HG03460 (cell line): ENCODE measurements around the gene PFDN6.

ENCODE experiments used
- ATAC-seq: cut with Tn5 transposase; IDR thresholded peaks from one replicate; pipeline ENCODE4 v1.9.1; 2021; ENCODE audit not compliant: unreplicated experiment

Gene PFDN6

DNA sequence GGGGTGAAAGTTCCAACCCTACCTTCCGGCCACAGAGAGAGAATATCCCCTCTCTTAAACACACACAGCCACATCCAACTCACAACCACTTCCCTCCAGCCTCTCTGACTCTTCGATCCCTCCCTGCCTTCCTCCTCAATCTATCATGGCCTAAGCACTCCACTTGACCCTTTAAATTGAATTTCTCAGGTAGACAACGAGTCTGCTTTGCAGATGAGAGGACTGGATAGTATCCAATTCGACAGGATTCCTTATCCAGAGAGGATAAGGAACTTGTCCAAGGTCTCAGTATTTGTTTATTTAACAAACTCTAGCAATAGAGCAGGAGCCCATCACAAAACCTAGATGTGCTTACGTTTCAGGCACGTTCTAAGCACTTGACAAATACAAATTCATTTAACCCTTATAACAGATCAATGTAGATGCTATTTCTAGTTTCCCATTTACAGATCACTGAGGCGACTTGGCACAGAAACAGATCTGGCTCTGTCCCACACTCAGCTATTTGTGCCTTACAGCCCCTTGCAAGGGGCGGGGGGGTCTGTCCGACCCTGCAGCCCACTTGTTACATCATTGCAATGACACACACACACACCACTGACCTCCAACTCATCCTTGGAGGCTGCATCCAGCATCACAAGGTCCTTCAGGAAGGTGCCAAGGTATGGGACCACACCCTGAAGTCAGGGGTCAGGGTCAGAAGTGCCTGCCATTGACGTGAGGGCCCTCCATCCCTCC is 4.9 kb downstream of the PFDN6 start:
- ATAC-seq, result no peak

DNA sequence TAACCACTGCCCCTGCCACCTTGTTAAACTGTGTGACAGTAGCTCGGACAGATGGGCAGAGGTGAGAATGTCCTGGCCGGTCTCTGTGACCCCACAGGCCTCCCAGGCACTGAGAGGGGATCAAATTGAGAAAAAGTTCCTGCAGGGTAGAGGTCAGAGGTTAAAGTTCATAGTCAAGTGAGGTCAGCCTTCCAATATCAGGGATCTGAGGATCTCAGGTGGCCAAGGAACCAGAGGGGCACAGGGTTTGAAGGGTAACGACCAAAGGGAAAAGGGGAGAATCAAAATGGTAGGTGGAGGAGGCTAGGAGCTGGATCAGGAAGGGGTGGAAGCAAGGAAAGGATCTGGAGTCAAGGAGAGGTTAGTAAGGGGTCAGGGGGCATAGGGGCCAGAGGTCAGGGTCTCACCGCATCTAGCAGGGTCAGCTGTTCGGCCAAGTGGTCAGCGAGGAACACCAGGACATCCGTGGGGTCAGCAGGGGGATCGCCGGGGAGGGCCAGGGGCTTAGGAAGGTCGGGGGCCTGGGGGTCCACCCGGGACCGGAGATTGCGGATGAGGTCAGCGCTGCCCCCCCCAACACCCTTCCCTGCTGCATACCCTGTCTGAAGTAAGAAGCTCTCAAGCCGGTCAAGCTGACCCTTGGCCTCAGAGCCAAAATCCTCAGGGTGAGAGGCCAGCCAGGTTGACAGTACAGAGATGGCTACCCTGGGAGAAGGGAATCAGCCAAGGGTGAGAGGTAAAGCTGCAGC is 6.4 kb downstream of the PFDN6 start:
- ATAC-seq, result no peak

DNA sequence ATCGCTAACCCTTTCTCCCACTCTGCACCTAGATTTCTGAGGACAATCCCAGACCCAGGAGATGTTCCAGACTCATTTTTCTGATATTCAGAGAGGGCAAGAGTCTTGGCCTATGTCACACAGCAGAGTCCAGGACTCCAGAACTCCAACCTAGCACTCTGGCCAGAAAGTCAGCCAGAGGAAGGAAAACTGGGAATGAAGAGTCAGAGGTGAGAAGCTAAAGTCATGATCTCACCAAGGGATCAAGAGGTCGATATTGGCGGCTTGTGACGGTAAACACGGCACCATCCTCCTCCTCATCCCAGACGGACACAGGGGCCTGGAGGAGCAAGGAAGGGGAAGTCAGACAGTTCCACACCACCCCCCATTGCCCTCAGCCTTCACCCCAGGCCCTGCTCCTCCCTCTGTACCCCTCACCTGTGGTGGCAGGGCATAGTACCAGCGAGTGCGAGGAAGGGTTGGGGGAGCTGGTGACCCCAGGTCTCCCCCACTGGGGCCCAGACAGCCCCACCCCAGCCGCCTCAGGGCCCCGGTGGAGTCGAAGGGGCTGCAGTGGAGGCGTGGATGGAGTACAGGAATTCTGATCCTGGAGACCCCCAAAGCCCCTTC is 7.5 kb downstream of the PFDN6 start:
- ATAC-seq, result no peak

DNA sequence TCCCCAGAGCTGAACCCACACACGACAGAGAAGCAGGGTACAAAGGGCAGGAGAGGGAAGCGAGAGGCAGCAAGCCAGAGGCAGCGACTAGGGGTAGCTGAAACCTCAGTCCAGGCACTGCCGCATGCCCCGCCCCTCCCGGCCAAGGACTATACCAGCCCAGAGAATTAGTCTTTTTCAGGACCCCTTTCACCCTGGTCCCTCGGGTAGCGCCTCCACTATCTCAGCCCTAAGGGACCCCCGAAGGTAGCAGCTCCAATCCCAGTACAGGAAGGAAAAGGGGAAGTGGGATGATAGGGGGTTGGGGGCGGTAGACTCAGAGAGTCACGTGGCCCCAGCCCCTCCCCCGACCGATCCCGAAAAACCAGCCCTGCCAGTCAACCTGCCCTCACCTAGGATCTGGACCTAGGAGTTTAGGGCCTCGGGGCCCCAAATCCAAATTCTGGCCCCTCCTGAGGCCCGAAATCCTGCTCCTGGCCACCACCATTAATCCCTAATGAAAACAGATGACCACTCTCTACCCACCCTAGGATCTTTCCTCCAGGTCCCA is 8.1 kb downstream of the PFDN6 start:
- ATAC-seq, result no peak

DNA sequence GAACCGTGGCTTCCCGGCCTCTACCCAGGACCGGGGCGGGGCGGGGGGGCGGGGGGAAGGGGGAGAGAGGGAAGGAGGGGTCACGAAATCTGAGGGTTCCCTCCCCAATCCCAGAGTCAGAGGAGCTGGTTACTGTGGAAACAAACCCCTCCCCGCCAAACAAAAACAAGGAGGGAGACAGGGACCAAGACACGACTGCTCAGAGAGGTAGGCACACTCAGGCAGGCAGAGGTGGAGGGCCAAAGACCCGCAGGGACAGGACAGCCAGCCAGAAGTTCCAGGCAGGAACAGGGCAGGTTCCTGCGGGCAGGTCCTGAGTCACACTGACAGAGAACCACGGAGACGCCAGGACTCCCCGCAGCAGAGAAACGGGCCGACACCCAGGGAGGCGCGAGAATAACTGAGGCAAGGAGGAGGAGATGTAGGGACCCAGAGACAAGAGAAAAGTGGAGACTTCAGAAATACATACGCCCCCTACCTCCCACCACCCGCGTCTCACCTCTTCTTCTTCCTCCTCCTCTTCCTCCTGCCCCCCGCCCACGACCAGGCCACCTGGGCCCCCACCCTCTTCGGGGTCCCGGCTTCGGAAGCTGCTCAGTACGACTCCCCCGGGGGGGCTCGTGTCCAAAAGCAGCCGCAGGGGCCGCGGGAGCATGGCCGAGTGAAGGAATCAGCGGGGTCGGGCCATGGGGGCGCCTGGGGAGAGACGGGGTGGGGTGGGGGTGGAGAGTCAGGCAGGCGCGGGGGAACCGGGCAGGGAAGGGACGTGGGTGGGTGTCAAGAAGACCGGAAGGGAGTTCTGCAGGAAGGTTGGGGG is 8.8 kb downstream of the PFDN6 start:
- ATAC-seq, result no peak

DNA sequence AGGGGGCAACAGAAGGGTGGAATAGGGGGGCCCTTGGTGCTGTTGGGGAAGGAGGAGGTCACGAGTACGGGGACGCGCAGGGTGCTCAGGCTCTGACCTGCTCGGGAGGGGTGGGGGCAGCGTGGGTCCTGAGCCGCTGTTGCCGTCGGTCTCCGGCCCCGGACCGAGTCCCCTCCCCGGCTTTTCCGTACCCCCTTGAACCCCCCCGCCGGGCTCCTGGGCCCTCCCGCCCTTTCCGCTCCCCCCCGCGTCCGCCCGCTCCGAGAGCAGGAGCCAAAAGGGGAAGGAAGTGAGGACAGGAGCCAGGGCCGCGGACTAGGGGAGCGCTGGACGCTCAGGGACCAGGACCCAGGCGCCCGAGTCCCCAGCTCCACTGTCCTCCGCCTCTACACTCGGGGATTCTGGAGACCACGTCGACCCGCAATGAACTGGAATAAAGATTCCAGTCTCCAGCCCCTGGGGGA is 9.4 kb downstream of the PFDN6 start, which contains the start of gene RGL2:
Gene RGL2 (minus strand): TSS at position 170 of the 464 bp plus-strand sequence. CDS start 332 bp downstream, outside the sequence.
- peak; percentile 30 for ATAC-seq

DNA sequence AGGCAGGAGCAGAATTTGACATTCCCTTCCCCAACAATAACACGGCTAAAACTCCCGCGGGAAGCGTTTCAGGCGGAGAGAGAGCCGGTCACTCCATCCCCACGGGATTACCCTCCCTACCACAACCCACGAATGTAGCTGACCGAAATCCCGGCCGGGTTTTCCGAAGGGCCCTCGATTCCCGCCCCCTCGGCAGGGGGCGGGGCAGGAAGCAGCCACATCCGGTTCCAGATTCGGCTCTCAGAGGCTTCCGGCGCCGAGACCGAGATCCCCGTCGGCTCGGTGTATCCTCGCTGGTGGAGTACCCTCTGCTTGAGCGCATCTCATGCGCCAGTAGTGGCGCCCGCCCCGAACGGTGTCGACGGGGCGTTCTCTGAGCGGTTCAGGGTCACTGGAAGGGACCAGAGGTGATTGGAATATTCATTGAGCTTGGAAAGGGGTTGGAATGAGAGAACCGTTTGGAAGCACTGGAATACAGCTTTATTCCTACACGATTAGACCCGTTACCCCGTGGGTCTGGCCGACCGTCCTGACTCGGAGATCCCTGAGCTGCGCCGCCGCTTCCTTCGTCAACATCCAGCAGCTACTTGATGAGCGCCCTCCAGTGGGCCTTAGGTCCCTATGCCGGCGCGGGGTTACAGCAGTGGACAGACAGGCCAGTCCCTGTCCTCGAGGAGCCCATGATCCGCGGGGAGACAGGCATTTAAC is 10.0 kb downstream of the PFDN6 start:
- peak; percentile 65 for ATAC-seq

DNA sequence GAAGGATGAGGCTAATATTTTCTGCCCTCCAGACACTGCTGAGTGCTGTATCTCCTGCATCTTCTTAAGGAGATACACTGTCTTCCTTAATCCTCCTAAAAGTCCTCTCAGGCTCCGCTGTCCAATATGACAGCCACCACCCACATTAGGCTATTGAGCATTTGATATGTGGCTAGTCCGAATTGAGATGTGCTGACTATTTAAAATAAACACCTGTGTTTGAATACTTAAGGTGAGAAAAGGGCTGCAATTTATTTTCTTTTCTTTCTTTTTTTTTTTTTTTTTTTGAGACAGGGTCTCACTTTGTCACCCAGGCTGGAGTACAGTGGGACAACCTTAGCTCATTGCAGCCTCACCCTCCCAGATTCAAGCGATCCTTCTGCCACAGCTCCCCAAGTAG is 12.5 kb downstream of the PFDN6 start:
- no peak for ATAC-seq

DNA sequence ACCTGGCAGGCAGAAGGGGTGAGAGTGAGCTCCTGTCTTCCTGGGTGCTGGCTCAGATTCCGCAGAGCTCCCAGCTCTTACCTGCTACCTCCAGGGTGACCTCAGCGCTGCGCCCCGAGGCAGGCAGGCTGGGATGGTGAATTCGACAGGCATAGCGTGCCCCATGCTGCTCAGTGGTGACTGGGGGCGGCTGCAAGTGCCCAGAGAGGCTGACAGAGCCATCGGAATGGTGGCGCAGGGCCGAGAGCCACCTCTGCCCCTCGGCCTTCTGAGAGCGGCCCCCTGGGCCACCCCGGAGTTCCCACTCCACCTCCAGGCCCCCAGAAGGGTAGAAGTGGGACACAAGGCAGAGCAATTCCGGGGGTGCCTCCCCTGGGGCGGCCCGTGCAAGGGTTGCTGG is 14.8 kb downstream of the PFDN6 start:
- ATAC-seq, result no peak

DNA sequence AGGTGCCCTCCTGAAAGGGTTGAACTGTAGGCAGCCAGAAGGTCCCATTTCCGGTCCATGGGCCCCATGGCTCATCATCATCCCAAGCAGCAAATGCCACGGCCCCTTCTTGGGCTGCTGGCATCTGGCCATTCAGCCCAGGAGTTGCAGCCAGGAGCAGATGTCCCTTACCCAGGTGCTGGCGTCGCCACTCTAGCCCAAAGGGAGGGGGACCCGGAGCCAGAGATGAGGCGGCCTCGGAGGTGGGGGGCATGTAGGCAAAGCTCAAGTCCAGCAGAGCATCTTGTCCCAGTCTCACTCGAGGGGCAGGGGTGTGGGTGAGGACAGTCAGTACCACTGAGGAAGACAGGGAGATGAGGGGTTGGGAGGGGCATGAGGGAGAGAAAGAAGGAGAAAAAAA is 15.7 kb downstream of the PFDN6 start:
- ATAC-seq, result no peak

DNA sequence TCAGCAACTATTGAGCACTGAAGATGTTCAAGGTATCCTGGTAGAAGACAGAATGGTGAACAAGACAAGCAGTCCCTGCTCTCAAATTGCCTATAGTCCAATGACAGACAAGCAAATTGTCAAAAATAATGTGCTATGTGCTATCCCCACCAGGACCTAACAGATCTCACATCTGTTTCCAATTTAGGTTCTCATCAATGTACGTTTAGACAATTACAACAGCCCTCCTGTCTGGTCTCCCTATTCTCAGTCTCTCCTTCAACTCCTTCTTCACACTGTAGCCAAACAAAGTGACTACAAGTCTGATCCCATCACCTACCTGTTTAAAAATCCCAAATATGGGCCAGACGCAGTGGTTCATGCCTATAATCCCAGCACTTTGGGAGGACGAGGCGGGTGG is 17.0 kb downstream of the PFDN6 start:
- no peak for ATAC-seq

DNA sequence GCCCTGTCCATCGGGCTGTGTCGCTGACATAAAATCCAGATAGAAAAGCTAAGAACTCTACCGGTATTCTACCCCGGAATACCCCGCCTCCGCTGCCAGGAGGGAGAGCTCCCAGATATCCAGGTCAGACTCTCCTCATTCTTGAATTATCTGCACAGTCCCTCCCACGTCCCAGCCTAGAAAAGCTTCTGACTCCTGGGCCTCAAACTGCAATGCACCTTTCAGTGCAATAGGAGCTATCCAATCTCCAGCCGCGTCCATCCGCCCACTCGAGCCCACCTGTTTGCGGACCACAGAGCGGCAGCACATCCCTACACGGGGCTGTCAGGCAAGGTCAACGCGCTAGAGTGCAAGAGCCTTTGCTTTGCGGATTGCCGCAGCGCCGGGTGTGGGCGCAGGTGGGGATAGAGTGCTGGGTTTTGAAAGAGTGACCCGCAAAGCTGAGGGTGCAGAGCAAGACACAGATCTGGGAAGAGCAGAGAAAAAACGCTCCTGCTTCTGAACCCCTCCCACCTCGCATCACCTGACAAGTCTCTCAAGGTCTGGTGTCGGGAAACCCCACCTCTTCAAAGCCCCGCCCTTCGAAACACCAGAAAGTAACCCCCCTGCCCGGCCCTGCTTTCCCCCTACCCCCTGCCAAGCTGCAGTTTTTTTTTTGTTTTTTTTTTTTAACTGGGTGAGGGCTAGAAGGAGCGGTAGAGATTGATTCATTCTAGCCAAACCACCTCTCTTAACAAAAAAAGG is 23.1 kb downstream of the PFDN6 start:
- peak; percentile 28 for ATAC-seq

DNA sequence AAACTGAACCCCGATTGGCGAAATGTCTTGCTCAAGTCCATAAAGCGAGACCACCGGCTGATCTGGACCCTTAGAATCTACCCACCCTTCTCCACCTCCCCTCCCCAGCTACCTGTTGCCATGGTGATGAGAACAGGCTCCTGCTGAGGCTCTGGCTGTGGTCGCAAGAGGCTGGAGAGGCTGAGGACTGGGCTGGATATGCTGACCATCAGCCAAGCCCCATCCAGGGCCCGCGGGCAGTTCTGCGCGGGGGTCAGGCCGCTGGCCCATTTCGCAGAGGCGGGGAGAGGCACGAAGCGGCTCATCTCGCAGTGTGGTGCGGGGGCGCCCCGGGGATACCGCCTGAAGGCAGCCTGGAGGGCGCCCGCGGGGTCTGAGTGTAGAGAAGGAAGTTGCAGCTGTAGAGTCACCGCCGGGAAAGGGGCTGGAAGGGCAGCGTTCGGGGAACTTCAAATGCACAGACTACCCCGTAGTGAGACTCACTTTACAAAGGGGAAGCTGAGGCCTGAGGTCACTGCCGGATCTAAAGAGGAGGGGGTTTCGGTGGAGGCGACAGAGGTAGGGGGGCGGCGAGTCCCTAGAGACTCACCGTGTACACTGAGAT is 23.8 kb downstream of the PFDN6 start:
- no peak for ATAC-seq

DNA sequence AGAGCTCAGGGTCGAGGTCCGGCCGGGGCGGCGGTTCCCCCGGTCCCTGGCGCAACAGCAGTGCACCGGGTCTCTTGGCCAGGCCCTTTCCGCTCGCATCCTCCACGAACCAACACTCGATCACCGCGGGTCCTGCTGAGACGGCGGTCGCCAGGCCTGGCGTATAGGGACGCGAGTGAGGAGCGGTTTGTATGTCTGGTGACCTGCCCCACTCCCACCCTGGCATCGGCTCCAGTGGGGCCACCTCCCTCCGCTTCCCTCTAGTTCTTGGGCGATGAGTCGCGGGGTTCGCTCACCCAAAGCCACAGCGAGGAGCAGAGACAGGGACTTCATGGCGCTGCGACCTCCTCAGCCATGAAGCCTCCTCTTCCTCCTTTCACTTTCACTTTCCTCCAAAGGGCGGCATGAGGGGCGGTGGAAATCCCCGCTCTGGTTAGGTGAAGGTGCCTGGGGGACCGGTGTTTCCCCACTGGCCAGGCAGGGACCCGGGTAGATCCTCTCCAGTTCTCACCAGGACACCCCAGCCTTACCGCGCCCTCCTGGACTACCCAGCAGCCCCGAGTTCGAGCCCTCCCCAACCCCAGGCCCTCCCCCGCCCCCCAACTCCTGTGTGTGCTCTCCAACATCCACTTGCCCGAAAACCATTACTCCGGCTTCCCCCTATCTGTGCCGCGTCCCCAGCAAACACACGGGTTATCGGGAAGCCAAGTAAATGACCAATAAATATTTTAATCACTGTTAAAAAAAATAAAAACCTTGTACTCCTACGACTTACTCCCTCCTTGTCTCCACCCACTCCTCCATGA is 24.5 kb downstream of the PFDN6 start, which contains the start of gene TAPBP:
Gene TAPBP (minus strand): TSS at position 370 of the 806 bp plus-strand sequence. CDS start 37 bp downstream, at position 333.
- ATAC-seq, result no peak

DNA sequence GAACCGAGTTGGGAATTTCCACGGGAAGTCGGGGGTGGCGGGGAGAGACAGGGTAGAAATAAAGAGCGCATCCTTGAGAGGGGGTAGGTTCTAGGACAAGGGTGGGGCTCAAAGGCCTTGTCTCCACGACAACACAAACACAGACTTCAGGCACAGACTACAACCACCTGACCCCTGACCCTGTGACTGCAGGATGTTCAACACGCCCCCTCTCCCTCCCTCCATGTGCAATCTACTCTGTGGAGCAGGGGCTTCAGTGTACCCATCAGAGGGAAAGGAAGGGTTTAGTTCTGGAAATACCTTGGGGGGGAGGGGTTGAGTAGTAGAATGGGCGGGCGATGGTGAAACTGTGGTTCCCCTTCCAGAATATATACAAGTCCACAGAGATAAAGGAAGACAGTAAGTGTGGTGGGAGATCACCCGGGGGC is 25.1 kb downstream of the PFDN6 start:
- no peak for ATAC-seq

DNA sequence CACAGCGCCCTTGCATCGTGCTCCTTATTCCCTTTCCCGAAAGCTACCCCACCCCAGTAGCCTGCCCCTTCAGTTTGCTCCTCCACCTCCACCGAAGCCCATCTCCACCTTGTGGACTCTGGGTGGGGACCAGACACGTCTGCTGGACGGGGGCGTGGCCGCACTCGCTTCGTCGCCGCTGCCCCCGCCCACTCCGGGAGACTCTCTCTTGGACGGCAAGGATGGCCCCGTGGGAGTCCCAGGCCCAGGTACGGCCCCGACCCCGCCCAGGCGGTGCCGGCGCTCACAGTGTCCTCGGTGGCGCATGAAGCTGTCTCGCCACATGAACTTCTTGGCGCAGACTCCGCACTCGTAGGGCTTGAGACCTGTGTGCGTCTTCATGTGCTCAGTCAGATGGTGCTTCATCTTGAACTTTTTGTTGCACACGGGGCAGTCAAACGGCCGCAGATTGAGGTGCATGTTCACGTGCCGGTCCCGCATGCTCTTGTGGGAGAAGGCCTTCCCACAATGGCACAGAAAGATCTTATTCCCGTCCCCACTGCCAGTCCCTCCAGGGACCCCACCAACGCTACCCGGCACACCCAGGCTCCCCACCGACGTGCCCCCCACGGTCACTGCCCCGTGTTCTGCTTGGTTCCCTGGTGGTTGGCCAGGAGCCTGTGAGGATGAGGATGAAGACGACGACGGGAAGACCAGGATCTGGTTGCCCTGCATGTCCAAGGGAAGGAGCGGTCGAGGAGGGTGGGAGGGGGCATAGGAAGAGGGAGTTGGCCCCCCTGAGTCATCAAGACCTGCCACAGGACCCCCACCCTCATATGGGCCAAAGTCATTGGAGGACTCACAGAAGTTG is 25.8 kb downstream of the PFDN6 start:
- no peak for ATAC-seq
